Limb (tissue), 2 donors: ENCODE measurements around the gene ITPK1.
"Not testable (repeated sequence)": the region's sequence is repeated elsewhere in the genome, so short reads cannot be mapped to it uniquely, and the experiment has no call there.

Experiments
- DNase-seq, 2 donors: peaks; one replicate each; pipeline ENCODE4 v3.0.0-alpha.2; 2016; ENCODE audit errors: extremely low spot score in 2 of 2

The ITPK1 gene

GRCh38 chr14:93131257-93131820 is 15.6 kb upstream of the ITPK1 start:
- not testable (repeated sequence) for DNase-seq

GRCh38 chr14:93128725-93129459 is 13.2 kb upstream of the ITPK1 start:
- DNase-seq, result no peak

GRCh38 chr14:93126111-93126510 is 10.4 kb upstream of the ITPK1 start:
- DNase-seq, result no peak

GRCh38 chr14:93122826-93123225 is 7.1 kb upstream of the ITPK1 start:
- no peak for DNase-seq

GRCh38 chr14:93121030-93121834 is 5.5 kb upstream of the ITPK1 start:
- no peak for DNase-seq

GRCh38 chr14:93120517-93120916 is 4.8 kb upstream of the ITPK1 start:
- no peak for DNase-seq

GRCh38 chr14:93116676-93117200 is 1.0 kb upstream of the ITPK1 start:
- no peak for DNase-seq

- peak; percentile 76 to 93 for DNase-seq
Observed at GRCh38 chr14:93115069-93115820, 480 bp downstream of the ITPK1 start.

GRCh38 chr14:93114713-93115068 is 1.0 kb downstream of the ITPK1 start:
- DNase-seq, result no peak

- DNase-seq, result no peak
Observed at GRCh38 chr14:93114068-93114710, 1.5 kb downstream of the ITPK1 start.

GRCh38 chr14:93113678-93114067 is 2.1 kb downstream of the ITPK1 start:
- no peak for DNase-seq

- peak; percentile 79 to 80 for DNase-seq
Observed at GRCh38 chr14:93112891-93113677, 2.6 kb downstream of the ITPK1 start.

GRCh38 chr14:93111541-93111940 is 4.2 kb downstream of the ITPK1 start:
- not testable (repeated sequence) for DNase-seq

- no peak for DNase-seq
Observed at GRCh38 chr14:93110856-93111419, 4.8 kb downstream of the ITPK1 start.

GRCh38 chr14:93109572-93110481 is 5.9 kb downstream of the ITPK1 start:
- no peak for DNase-seq

- DNase-seq, result no peak
Observed at GRCh38 chr14:93108105-93108504, 7.6 kb downstream of the ITPK1 start.

GRCh38 chr14:93107453-93107852 is 8.3 kb downstream of the ITPK1 start:
- DNase-seq, result no peak

GRCh38 chr14:93106541-93107156 is 9.1 kb downstream of the ITPK1 start:
- DNase-seq, result no peak
